ENCODE results near the gene CDH4. TPM values are rescaled to one million over a fixed set of nuclear protein-coding genes. Genes with fewer than 3 reads are reported as not detected.

CDH4 gene
- total RNA-seq, 1 donor from 2014 or later = 0.23 TPM

- H3K4me3 Mint-ChIP-seq (ENCODE audit: unreplicated experiment) = no peak overlapping the region
- H3K27me3 Mint-ChIP-seq (ENCODE audit: unreplicated experiment) = peaks cover 14% of the 10 kb centered on the region
- no peak for DNase-seq (ENCODE audit: low spot score)
- H3K27ac Mint-ChIP-seq (ENCODE audit: unreplicated experiment) = no peak overlapping the region
- no peaks in the 10 kb centered on the region for H3K36me3 Mint-ChIP-seq (ENCODE audit: low read depth, unreplicated experiment)
- H3K9me3 Mint-ChIP-seq (ENCODE audit: unreplicated experiment) = no peaks in the 10 kb centered on the region
- TF ChIP-seq, protein P1, sequence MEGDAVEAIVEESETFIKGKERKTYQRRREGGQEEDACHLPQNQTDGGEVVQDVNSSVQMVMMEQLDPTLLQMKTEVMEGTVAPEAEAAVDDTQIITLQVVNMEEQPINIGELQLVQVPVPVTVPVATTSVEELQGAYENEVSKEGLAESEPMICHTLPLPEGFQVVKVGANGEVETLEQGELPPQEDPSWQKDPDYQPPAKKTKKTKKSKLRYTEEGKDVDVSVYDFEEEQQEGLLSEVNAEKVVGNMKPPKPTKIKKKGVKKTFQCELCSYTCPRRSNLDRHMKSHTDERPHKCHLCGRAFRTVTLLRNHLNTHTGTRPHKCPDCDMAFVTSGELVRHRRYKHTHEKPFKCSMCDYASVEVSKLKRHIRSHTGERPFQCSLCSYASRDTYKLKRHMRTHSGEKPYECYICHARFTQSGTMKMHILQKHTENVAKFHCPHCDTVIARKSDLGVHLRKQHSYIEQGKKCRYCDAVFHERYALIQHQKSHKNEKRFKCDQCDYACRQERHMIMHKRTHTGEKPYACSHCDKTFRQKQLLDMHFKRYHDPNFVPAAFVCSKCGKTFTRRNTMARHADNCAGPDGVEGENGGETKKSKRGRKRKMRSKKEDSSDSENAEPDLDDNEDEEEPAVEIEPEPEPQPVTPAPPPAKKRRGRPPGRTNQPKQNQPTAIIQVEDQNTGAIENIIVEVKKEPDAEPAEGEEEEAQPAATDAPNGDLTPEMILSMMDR (IDR thresholded peaks at IDR 0.05; ENCODE audit: unreplicated experiment) = no peak
- H3K4me1 Mint-ChIP-seq (ENCODE audit: unreplicated experiment) = peaks cover 4% of the 10 kb centered on the region
Measured at GRCh38 chr20:61704661-61705060, 452.6 kb downstream of the CDH4 start.

GRCh38 chr20:61705386-61706258 is 453.6 kb downstream of the CDH4 start:
- no peak overlapping the region for H3K27ac Mint-ChIP-seq (ENCODE audit: unreplicated experiment)
- H3K4me1 Mint-ChIP-seq (ENCODE audit: unreplicated experiment) = no peaks in the 10 kb centered on the region
- TF ChIP-seq, protein P1 (IDR thresholded peaks at IDR 0.05; ENCODE audit: unreplicated experiment) = no peak
- no peak for DNase-seq (ENCODE audit: low spot score)
- H3K4me3 Mint-ChIP-seq (ENCODE audit: unreplicated experiment) = no peak overlapping the region
- H3K9me3 Mint-ChIP-seq (ENCODE audit: unreplicated experiment) = no peaks in the 10 kb centered on the region
- peaks cover 16% of the 10 kb centered on the region for H3K27me3 Mint-ChIP-seq (ENCODE audit: unreplicated experiment)
- no peaks in the 10 kb centered on the region for H3K36me3 Mint-ChIP-seq (ENCODE audit: low read depth, unreplicated experiment)

- peaks cover 14% of the 10 kb centered on the region for H3K27me3 Mint-ChIP-seq (ENCODE audit: unreplicated experiment)
- H3K4me1 Mint-ChIP-seq (ENCODE audit: unreplicated experiment) = no peaks in the 10 kb centered on the region
- DNase-seq (ENCODE audit: low spot score) = no peak
- no peak overlapping the region for H3K4me3 Mint-ChIP-seq (ENCODE audit: unreplicated experiment)
- TF ChIP-seq, protein P1 (IDR thresholded peaks at IDR 0.05; ENCODE audit: unreplicated experiment) = no peak
- H3K9me3 Mint-ChIP-seq (ENCODE audit: unreplicated experiment) = no peaks in the 10 kb centered on the region
- no peak overlapping the region for H3K27ac Mint-ChIP-seq (ENCODE audit: unreplicated experiment)
- H3K36me3 Mint-ChIP-seq (ENCODE audit: low read depth, unreplicated experiment) = no peaks in the 10 kb centered on the region
Measured at GRCh38 chr20:61706259-61706961, 454.3 kb downstream of the CDH4 start.

DNA sequence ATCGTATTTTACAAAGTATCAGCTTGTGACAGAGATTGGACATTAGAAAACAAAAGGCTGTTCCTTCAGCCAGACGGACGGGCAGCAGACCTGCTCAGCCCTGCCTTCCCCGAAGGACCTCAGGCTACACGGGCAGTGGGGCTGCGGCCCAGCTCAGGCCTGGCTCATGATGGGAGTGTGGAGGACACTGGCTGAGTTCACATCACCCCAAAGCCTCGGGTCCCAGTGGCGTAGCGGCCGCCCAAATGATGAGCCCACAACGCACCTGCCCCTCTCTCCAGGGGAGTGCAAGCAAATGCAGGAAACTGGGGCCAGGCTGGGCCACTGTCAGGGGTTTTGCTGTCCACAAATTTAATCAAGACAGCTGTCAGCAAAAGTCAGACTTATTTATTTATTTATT is 456.8 kb downstream of the CDH4 start:
- Mint-ChIP-seq H3K27ac (ENCODE audit: unreplicated experiment) (no peak overlapping the region), H3K36me3 (ENCODE audit: low read depth, unreplicated experiment) (no peaks in the 10 kb centered on the region), H3K9me3 (ENCODE audit: unreplicated experiment) (no peaks in the 10 kb centered on the region), H3K27me3 (ENCODE audit: unreplicated experiment) (peaks cover 13% of the 10 kb centered on the region), H3K4me3 (ENCODE audit: unreplicated experiment) (no peak overlapping the region), H3K4me1 (ENCODE audit: unreplicated experiment) (no peaks in the 10 kb centered on the region)
- TF ChIP-seq, protein P1 (IDR thresholded peaks at IDR 0.05; ENCODE audit: unreplicated experiment) = no peak
- DNase-seq (ENCODE audit: low spot score) = no peak

GRCh38 chr20:61710108-61710507 is 458.0 kb downstream of the CDH4 start:
- Mint-ChIP-seq H3K36me3 (ENCODE audit: low read depth, unreplicated experiment) (no peaks in the 10 kb centered on the region), H3K4me3 (ENCODE audit: unreplicated experiment) (no peak overlapping the region), H3K27me3 (ENCODE audit: unreplicated experiment) (peaks cover 15% of the 10 kb centered on the region), H3K27ac (ENCODE audit: unreplicated experiment) (no peak overlapping the region), H3K9me3 (ENCODE audit: unreplicated experiment) (no peaks in the 10 kb centered on the region), H3K4me1 (ENCODE audit: unreplicated experiment) (no peaks in the 10 kb centered on the region)
- no peak for DNase-seq (ENCODE audit: low spot score)
- TF ChIP-seq, protein P1 (IDR thresholded peaks at IDR 0.05; ENCODE audit: unreplicated experiment) = no peak

Data from endothelial cell (in vitro differentiated cells).